WTC11 (cell line): Measurements from ENCODE around the gene PM20D2. TPM values are rescaled to one million over a fixed set of nuclear protein-coding genes. Genes with fewer than 3 reads are reported as not detected.
A peak's percentile ranks its signal among the peaks of the same experiment; 100 is the strongest.

Experiments
- ATAC-seq: fragments of 200-7000 bp; cut with Tn5 transposase; 2 replicates; pipeline ENCODE4 v1.10.0; 2021; ENCODE audit warnings: mild to moderate bottlenecking, moderate library complexity
- CTCF ChIA-PET: fragments of 300-600 bp; sonication (Branson Sonifier 250); formaldehyde crosslinking; loops from one replicate; lab custom pipeline; 2021; ENCODE audit warnings: antibody characterized with exemption; lab: Charles Lee
- POLR2A ChIA-PET: fragments of 350-600 bp; sonication (Branson Sonifier 250); formaldehyde crosslinking; loops from one replicate; lab custom pipeline; 2021; ENCODE audit warnings: antibody characterized with exemption; lab: Charles Lee
- DNase-seq: peaks from one replicate; pipeline ENCODE4 v3.0.0; 2021; ENCODE audit warnings: low spot score
- H3K27ac Mint-ChIP-seq: 2 replicates; pipeline ENCODE4 v1.8.0; 2021; ENCODE audit warnings: mixed read lengths
- H3K27me3 Mint-ChIP-seq: 2 replicates; pipeline ENCODE4 v1.8.0; 2021; ENCODE audit warnings: low read depth, mild to moderate bottlenecking, moderate library complexity, mixed read lengths
- H3K36me3 Mint-ChIP-seq: 2 replicates; pipeline ENCODE4 v1.8.0; 2021; ENCODE audit warnings: mixed read lengths
- H3K4me1 Mint-ChIP-seq: 2 replicates; pipeline ENCODE4 v1.8.0; 2022; ENCODE audit warnings: mixed read lengths
- H3K4me3 Mint-ChIP-seq: 2 replicates; pipeline ENCODE4 v1.8.0; 2021; ENCODE audit warnings: mild to moderate bottlenecking, moderate library complexity, mixed read lengths
- H3K9me3 Mint-ChIP-seq: 2 replicates; pipeline ENCODE4 v1.8.0; 2021; ENCODE audit warnings: mixed read lengths
- AR ChIP-seq: fragments of 250-450 bp; sonication (Bioruptor Pico); IDR thresholded peaks from 2 replicates; pipeline ENCODE4 v1.9.0; 2021; ENCODE audit warnings: mild to moderate bottlenecking
- ATF1 ChIP-seq: sonication (generic); formaldehyde crosslinking; IDR thresholded peaks from 2 replicates; pipeline ENCODE4 v1.8.1; 2023; ENCODE audit warnings: mild to moderate bottlenecking, moderate library complexity, missing genetic modification reagents
- ATF6 ChIP-seq: sonication (generic); formaldehyde crosslinking; IDR thresholded peaks from 2 replicates; pipeline ENCODE4 v1.8.1; 2023; ENCODE audit warnings: mild to moderate bottlenecking, missing genetic modification reagents
- CREB1 ChIP-seq: sonication (generic); formaldehyde crosslinking; IDR thresholded peaks from 2 replicates; pipeline ENCODE4 v1.8.0; 2023; ENCODE audit warnings: mild to moderate bottlenecking, missing genetic modification reagents
- E2F1 ChIP-seq: sonication (generic); formaldehyde crosslinking; IDR thresholded peaks from 2 replicates; pipeline ENCODE4 v1.8.0; 2022; ENCODE audit warnings: mild to moderate bottlenecking, missing genetic modification reagents
- E2F5 ChIP-seq: sonication (generic); formaldehyde crosslinking; IDR thresholded peaks from 2 replicates; pipeline ENCODE4 v1.8.1; 2022; ENCODE audit warnings: mild to moderate bottlenecking, moderate library complexity, missing genetic modification reagents
- FOXP4 ChIP-seq: sonication (generic); formaldehyde crosslinking; IDR thresholded peaks from 2 replicates; pipeline ENCODE4 v1.8.0; 2022; ENCODE audit warnings: mild to moderate bottlenecking, missing genetic modification reagents
- GABPB1 ChIP-seq: sonication (generic); formaldehyde crosslinking; IDR thresholded peaks from 2 replicates; pipeline ENCODE4 v1.8.1; 2023; ENCODE audit warnings: mild to moderate bottlenecking, missing genetic modification reagents
- NFATC4 ChIP-seq: fragments of 250-450 bp; sonication (Bioruptor Pico); IDR thresholded peaks from 2 replicates; pipeline ENCODE4 v1.9.0; 2021; ENCODE audit warnings: mild to moderate bottlenecking
- NFE2L1 ChIP-seq: sonication (generic); formaldehyde crosslinking; IDR thresholded peaks from 2 replicates; pipeline ENCODE4 v1.8.1; 2023; ENCODE audit warnings: missing genetic modification reagents
- NR1H2 ChIP-seq: sonication (generic); formaldehyde crosslinking; IDR thresholded peaks from 2 replicates; pipeline ENCODE4 v1.9.0; 2021; ENCODE audit warnings: mild to moderate bottlenecking, moderate library complexity, missing genetic modification reagents
- NR2C2 ChIP-seq: sonication (generic); formaldehyde crosslinking; IDR thresholded peaks from 2 replicates; pipeline ENCODE4 v1.8.0; 2022; ENCODE audit warnings: mild to moderate bottlenecking, missing genetic modification reagents
- NR3C1 ChIP-seq: sonication (generic); formaldehyde crosslinking; conservative IDR thresholded peaks from 2 replicates; pipeline ENCODE4 v1.8.1; 2023; ENCODE audit warnings: low read depth, mild to moderate bottlenecking, missing genetic modification reagents
- PREB ChIP-seq: sonication (generic); formaldehyde crosslinking; IDR thresholded peaks from 2 replicates; pipeline ENCODE4 v1.8.1; 2022; ENCODE audit warnings: mild to moderate bottlenecking, missing genetic modification reagents, moderate library complexity, borderline replicate concordance
- RORB ChIP-seq: fragments of 250-450 bp; sonication (Bioruptor Pico); IDR thresholded peaks from 2 replicates; pipeline ENCODE4 v1.9.0; 2021; ENCODE audit warnings: mild to moderate bottlenecking
- TEAD1 ChIP-seq: sonication (generic); formaldehyde crosslinking; IDR thresholded peaks from 2 replicates; pipeline ENCODE4 v1.8.0; 2022; ENCODE audit warnings: mild to moderate bottlenecking, missing genetic modification reagents
- TEAD4 ChIP-seq: sonication (generic); formaldehyde crosslinking; IDR thresholded peaks from 2 replicates; pipeline ENCODE4 v1.8.0; 2022; ENCODE audit warnings: mild to moderate bottlenecking, missing genetic modification reagents
- ZNF138 ChIP-seq: sonication (generic); formaldehyde crosslinking; conservative IDR thresholded peaks from 2 replicates; pipeline ENCODE4 v1.8.1; 2022; ENCODE audit warnings: mild to moderate bottlenecking, moderate library complexity, missing genetic modification reagents
- ZNF219 ChIP-seq: sonication (generic); formaldehyde crosslinking; IDR thresholded peaks from 2 replicates; pipeline ENCODE4 v1.8.0; 2023; ENCODE audit warnings: missing genetic modification reagents, mild to moderate bottlenecking, borderline replicate concordance
- ZNF423 ChIP-seq: fragments of 250-450 bp; sonication (Bioruptor Pico); IDR thresholded peaks from 2 replicates; pipeline ENCODE4 v2.1.2; 2022; ENCODE audit warnings: mild to moderate bottlenecking, moderate library complexity
- total RNA-seq: library from RNA; stranded (reverse); gene quantifications from 3 replicates; pipeline ENCODE4 v1.2.3, GENCODE V29; 2021

PM20D2 gene
- total RNA-seq, 1 experiment from 2014 or later, result 4.9 TPM

GRCh38 chr6:89118931-89119330, 26.9 kb upstream of the PM20D2 start:
- Mint-ChIP-seq H3K4me1 (peaks cover 9% of the 10 kb centered on the region), H3K4me3 (peak overlapping the region; percentile 66), H3K36me3 (no peaks in the 10 kb centered on the region), H3K27me3 (peaks cover 49% of the 10 kb centered on the region), H3K27ac (no peak overlapping the region), H3K9me3 (no peaks in the 10 kb centered on the region)
- no peak for DNase-seq
- no peak for TF ChIP-seq PREB (CRISPR knock-in tag)
- TF ChIP-seq AR (CRISPR knock-in tag), result no peak
- TF ChIP-seq ZNF138, result no peak
- no peak for TF ChIP-seq NFE2L1
- TF ChIP-seq NR1H2 (CRISPR knock-in tag), result no peak
- no peak for TF ChIP-seq TEAD1 (CRISPR knock-in tag)
- no peak for TF ChIP-seq NR2C2 (CRISPR knock-in tag)
- no peak for TF ChIP-seq ZNF423 (CRISPR knock-in tag)
- TF ChIP-seq CREB1, result no peak
- TF ChIP-seq GABPB1 (CRISPR knock-in tag), result no peak
- no peak for TF ChIP-seq TEAD4 (CRISPR knock-in tag)
- TF ChIP-seq ATF1 (CRISPR knock-in tag), result no peak
- TF ChIP-seq NFATC4, result no peak
- no peak for TF ChIP-seq RORB (CRISPR knock-in tag)
- TF ChIP-seq E2F5 (CRISPR knock-in tag), result no peak
- no peak for TF ChIP-seq NR3C1 (CRISPR knock-in tag)
- TF ChIP-seq FOXP4 (CRISPR knock-in tag), result no peak
- no peak for ATAC-seq
- ChIA-PET POLR2A (interaction anchor here (0.6 to 2.7 kb wide), 2 partner anchors 32 to 39 kb away, joined by 3 to 23 read pairs; partner anchors contain the start of gene PNRC1), CTCF (interaction anchor here (1.3 kb wide), 1 partner anchor 38 kb away, joined by 4 read pairs; the partner anchor contains the start of gene PNRC1)

GRCh38 chr6:89120371-89120770, 25.5 kb upstream of the PM20D2 start:
- CTCF ChIA-PET, result interaction anchor here (0.8 kb wide), 1 partner anchor 137 kb away, joined by 3 read pairs; no protein-coding TSS in a partner anchor
- TF ChIP-seq E2F1 (CRISPR knock-in tag) (no peak), ATF6 (CRISPR knock-in tag) (no peak), ZNF219 (CRISPR knock-in tag) (no peak)
- DNase-seq (no peak), ATAC-seq (no peak)
- POLR2A ChIA-PET, result no interaction called here
- no peak overlapping the region for H3K27ac Mint-ChIP-seq
- H3K4me3 Mint-ChIP-seq, result no peak overlapping the region
- peaks cover 52% of the 10 kb centered on the region for H3K27me3 Mint-ChIP-seq
- H3K4me1 Mint-ChIP-seq, result peaks cover 9% of the 10 kb centered on the region
- no peaks in the 10 kb centered on the region for H3K9me3 Mint-ChIP-seq
- H3K36me3 Mint-ChIP-seq, result no peaks in the 10 kb centered on the region
